NCI-H526 (cell line): Measurements from ENCODE around the gene DIMT1.

Source experiments
- DNase-seq, 2 experiments: peaks; one replicate each; lab custom pipeline; 2025; lab: John Stamatoyannopoulos, UW

Gene DIMT1

DNA sequence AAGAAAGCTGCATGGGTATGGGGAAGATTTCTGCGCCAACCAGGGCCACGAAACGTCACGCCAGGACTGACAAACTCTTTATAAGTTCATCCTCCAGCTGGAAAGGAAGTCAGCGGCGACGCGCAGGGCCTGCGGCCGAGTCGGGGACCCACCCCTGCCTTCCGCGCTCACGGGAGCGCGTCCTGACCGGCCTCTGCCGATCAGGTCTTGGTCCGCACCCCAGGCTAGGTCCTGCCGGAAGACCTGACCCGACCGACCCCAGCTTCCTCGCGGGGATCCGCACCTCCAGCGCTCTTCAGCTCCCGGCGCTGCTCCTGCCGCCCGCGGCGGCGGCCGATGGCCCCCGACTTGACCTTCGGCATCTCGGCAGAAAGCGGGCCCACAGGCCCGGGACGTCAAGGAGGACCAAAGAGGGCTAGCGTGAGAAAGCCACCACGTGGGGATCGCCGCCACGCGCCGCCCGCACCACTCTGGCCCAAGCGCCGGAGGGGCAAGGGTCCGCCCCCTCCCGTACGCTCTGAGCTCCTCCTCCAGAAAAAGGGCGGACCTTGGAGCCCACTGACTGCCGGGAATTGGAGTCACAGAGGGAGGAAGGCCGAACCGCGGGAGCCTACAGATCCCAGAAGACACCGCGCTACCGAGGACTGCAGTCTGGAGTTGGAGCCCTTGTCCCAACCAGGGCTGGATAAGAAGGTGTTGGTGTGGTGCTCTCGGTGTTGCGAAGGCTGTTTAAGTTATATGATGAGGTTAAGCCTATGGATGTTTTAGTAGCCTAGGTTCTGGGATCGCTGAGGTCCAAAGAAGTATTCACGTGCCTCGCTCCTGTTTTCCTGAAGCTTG lies at the start of gene DIMT1:
DIMT1 (minus strand) TSS at position 495 of the 840 bp plus-strand sequence; CDS start at position 362, 133 bp downstream.
- peak; percentile 91 to 94 for DNase-seq

DNA sequence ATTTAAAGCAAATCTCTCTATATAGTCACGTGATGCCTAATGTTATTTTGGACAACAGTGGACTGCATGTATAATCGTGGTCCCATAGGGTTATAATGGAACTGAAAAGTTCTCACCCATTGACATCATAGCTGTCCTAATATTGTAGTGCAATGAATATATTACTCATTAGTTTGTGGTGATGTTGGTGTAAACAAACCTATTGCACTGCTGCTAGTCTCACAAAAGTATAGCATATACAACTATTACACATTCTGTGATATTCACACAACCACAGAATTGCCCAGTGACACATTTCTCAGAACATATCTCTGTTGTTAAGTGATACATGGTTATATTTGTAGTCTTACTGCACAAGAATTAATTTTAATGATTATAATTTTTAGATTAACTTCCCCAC lies 46.6 kb upstream of the DIMT1 start:
- no peak for DNase-seq

DNA sequence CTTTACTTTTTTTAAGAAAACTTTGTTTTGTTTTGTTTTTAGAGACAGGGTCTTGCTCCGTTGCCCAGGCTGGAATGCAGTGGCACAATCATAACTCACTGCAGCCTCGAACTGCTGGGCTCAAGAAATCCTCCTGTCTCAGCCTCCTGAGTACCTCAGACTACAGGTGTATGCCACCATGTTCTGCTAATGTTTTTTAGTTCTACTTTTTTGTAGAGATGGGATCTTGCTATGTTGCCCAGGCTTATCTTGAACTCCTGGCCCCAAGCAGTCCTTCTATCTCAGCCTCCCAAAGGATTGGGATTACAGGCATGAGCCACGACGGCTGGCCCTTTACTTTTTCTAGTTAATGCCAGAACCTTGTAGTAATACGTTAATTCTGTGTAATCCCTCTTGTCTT lies 44.8 kb upstream of the DIMT1 start:
- DNase-seq: no peak

DNA sequence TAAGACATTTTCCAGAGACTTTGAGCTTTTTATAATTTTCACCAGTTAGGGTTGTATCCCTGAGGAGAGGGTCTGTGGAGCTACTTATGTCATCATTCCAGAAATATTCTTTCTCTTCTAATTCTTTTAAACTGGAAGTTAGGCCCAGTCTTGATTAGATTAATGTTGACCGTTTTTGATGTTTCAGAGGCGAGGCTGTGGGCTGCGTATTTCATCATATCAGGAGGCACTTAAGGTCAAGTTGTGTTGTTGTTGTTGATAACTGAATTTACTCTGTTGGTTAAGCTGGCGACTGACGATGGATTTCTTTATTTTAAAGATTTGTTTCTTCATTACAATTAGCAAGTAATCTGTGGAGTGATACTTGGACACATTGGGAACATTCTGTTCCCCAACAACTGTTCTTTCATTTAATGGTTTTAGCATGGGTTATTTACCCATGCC lies 28.9 kb upstream of the DIMT1 start:
- DNase-seq: no peak

DNA sequence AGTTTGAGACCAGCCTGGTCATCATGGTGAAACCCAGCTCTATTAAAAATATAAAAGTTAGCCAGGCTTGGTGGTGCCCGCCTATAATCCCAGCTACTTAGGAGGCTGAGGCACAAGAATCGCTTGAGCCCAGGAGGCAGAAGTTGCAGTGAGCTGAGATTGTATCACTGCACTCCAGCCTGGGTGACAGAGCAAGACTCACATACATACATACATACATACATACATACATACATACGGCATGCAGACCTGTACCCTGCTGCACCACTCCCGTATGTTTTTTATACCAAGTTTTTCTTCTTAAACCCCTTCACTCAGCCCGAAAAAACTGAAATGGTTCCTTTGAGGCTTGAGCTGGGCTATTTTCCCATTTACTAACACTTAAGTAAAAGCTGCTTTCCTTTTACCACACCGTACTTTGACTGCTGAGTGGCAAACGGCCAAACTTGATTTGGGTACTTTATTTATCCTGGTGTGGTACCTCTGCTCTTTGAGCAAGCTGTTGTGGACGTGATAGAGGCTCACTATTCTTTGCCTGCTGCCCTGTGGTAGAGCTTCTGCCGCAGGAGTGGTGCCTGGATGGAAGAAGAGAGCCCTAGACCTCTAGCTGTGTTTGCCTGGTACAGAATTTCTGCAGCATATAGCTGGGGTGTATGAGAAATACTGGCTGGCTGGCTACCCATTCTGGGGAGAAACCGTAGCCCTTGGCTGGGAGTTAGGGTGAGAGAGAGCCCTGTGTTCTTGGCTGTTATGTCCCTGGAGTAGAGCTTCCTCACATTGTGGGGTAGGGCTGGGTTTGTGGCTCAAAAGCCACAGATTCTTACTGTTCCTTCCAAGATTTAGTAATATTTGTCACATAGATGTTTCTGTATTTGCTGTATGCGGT lies 28.3 kb upstream of the DIMT1 start:
- DNase-seq: no peak

DNA sequence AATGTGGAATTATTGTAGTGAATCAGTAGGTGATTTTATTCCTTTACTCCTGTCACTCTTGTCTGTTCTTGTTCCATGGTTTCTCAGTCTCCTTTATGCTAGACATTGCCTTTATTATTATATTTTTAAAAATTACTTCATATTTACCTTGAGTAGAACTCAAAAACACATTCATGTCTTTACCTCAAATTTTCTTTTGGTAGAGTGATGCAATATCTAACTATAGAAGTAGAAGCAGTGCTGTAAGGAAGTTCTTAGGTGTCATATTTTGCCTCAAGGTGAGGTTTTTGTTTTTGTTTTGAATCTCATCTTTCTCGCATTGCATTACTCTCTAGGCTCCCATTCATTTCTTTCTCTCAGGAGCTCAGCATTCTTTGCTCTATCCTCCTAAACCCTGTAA lies 21.1 kb upstream of the DIMT1 start:
- DNase-seq: no peak

DNA sequence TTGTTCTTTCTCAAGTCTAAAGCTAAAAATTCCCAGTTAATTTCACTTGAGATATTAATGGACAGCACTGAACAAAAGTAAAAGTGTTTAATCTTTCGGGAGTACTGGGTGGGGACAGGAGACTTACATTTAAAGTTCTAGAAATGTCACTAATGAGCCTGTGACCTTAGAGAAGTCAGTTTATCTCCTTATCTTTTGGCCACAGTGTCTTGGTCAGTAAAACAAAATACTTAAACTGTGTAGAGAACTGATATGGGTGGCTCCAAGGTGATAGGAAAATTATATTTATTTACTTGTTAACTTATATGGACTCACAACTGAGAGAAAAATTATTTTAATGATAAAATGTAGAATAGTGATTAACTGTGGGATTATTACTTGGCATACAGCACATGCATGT lies 17.7 kb upstream of the DIMT1 start:
- DNase-seq: no peak

DNA sequence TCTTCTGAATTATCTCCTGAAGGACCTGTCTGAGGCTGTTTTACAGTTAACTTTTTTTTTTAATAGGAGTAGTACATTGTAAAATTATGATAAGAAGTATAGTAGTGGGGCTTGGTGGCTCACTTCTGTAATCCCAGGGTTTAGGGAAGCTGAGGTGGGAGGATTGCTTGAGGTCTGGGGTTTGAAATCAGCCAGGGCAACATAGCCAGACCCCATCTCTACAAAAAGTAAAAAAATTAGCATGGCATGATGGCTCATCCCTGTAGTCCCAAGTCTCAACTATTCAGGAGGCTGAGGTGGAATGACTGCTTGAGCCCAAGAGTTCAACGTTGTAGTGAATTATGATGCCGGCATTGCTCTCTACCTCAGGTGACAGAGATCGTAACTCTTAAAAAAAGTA lies 15.9 kb upstream of the DIMT1 start:
- DNase-seq: no peak

DNA sequence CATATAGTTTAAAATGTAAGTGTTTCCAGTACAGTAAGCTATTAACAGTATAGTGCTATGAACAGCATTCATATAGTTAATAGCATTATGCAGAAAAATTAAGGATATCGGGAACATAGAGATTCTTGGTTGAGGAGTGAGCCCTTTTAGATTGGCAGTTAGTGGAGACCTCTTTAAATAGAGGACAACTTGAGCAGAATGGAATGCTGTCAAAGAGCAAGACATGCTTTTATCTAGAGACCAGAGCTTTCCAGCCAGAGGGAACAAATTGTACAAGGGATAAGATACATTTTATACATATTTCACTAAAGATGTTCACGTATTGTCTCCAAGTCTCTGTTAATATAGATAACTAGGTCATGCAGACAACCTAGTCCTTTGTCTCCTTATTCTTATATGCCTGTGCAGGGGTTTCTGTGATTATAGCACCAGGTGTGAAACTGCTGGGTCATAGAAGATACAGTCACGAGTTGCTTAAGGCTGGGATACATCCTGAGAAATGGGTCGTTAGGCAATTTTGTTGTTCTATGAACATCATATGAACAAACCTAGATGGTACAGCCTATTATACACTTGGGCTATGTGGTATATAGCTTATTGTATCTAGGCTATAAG lies 14.9 kb upstream of the DIMT1 start:
- DNase-seq: no peak

DNA sequence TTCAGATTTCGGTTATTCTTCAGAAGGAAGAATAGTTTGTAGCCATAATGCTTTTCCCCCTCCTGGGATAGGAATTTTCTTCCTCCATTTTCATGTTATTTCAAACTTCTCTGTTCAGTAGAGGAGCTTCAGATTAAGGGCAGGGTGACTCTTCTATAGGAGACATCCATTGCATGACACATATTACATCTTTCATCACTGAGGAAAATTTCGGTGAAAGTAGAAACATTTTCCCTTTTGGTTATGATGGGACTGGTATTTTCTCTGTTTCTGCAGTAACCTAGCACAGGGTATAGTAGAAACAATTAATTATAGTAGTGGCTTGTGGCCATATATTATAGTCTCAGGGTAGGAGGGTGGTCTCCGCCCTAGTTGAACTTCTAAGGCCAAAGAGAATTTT lies 10.0 kb upstream of the DIMT1 start:
- no peak for DNase-seq

DNA sequence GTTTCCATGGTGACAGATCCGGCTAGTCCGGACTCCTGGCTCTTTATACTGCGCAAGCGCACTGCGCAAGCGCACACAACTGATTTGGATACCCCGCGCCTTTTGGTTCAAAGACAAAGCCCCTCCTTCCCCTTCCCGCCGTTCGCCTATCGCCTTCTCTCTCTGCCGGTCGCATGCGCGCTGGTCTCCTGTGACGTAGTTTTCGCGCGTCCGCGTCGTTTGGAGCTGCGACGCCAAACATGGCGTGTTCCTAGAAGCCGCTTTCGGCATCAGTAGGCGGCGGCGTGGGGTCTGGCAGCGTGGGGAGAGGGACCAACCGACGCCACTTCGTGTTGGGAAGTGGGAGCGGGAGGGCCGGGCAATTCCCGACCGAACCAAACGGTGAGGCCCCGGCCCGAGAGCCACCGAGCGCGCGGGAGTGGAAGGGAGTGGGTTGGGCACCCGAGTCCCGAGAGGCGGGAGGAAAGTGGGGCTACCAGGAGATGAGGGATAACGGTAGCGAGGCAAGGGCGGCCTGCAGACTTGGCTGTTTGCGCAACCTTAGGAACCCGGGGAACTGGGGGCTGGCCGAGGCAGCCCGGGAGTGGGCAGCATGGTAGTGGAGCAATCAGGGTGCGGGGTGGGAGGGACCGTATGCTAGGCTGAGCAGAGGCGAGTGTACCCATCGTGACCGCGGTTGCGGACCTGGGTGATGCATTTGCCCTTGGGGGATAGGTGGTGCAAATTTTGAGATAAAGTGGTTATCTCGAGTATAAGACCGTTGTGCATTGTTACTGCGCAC lies 9.0 kb upstream of the DIMT1 start, which contains the start of gene IPO11:
IPO11 (plus strand) TSS at position 215 of the 781 bp plus-strand sequence. CDS start 24,517 bp downstream, outside the sequence.
- peak; percentile 95 to 98 for DNase-seq

DNA sequence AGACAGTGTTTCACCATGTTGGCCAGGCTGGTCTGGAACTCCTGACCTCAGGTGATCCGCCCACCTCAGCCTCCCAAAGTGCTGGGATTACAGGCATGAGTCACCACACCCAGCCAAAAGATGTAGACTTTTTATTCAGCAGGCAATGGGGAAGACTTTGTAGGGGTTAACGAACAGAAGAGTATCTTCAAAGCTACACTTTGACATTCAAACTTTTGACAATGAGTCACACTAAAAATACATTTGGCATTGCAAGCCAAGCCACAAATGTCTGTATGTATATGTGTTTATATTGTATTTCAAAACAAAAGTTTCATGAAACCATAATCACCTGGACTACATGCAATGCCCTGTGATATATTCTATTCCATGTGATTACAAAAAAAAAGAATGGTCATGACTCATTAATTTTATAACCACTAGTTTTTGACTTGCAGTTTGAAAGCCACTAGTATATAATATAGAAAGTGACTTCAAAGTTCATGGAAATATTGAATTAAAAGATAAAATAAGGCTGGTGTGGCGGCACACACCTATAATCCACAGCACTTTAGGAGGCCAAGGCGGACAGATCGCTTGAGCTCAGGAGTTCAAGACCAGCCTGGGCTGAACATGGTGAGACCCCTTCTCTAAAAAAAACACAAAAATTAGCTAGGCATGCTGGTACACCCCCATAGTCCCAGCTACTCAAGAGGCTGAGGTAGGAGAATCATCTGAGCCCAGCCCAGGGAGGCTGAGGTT lies 8.3 kb downstream of the DIMT1 start:
- no peak for DNase-seq

DNA sequence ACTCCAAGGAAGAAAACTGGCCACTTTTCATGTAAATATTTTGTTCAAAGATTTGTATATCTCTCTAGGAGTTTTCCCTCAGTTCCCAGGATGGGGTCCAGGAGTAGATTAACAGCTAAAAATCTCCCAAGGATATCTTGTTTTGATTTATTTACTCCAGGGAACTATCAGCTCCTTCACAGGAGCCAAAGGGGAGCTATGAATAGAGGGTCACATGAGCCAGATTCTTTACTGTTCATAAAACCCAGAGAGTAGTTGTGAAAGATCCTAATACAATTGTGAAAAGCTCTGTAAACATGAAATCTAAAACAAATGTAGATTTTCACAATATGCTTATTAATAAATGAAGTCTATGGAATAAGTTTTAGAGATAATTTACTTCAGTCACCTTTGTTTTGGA lies 16.9 kb downstream of the DIMT1 start:
- no peak for DNase-seq

DNA sequence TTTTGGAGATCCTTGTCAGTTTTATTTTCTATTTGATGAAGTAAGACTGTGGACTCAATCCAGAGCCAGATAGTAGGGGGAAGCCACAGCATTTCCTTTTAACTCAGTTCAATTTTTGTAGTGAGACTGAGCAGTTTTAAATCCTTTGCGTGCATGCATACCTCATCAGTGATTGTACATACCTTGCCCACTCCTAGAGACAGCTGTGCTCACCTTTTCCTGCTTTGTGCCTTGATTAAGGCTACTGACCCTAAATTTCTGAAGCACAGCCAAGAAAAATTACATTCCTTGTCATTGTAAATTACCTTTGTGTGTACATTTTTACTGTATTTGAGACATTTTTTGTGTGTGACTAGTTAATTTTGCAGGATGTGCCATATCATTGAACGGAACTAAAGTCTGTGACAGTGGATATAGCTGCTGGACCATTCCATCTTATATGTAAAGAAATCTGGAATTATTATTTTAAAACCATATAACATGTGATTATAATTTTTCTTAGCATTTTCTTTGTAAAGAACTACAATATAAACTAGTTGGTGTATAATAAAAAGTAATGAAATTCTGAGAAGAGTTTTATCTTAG lies 17.8 kb downstream of the DIMT1 start:
- no peak for DNase-seq

DNA sequence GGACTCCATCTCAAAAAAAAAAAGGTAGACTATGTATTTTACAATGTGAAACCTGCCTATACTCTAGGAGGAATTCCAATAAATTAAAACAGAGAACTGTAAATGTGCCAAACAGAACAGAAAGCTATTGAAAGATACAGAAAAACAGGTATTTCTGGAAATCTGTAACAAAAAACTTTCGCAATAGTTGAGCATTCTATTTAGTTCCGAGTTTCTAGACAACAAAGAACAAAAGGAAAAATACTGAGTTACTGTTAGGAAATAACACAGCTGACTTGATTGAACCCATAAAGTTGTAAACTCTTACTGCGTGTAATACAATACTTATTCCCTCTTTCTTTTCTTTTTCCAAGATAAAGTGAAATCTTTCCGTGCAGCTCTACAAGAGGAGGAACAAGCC lies 18.6 kb downstream of the DIMT1 start:
- no peak for DNase-seq

DNA sequence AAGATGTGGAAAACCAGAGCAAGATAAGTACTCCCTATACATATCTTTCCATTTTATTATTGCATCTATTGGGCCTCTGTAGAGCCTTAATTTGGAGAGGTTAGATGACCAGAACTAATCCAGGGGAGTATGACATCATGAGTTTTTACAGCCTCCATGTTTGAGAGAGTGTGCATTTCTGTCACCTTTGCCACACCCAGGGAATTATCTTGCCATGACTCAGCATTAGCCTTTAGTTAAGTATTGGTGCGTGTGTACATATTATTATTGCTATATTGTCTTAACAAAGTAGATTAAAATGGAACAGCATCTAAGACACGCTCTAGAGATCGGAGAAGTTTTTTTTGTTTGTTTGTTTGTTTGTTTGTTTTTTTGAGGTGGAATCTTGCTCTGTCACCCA lies 27.6 kb downstream of the DIMT1 start:
- no peak for DNase-seq

DNA sequence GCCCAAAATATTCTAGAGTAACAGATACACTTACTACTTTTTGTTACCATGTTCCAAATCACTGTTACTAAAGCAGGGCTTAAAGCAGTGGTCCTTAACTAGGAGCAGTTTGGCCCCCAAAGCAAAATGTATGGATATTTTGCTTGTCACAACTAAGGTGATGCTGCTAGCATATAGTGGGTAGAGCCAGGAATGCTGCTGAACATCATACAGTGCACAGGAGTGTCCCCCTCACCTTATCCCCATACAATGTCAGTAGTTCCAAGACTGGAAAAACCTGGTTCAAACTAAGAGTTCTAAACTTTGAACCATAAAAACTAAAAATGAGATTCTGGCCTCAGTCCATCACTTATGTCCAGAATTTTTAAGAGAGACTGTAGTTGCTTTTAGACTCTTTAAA lies 28.1 kb downstream of the DIMT1 start:
- no peak for DNase-seq

DNA sequence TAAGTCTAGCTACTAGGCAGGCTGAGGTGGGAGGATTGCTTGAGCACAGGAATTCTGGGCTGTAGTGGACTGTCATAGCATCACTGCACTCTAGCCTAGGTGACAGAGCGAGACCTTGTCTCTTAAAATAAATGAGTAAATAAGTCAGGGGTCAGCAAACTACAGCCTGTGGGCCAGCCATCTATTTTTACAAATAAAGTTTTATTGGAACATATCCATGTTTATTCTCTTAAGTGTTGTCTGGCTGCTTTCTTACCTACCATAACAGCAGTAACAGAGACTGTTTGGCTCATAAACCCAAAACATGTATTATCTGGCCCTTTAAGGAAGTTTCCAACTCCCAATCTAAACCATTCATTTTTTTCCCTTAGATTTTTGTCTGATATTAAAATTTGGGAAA lies 29.6 kb downstream of the DIMT1 start:
- no peak for DNase-seq

DNA sequence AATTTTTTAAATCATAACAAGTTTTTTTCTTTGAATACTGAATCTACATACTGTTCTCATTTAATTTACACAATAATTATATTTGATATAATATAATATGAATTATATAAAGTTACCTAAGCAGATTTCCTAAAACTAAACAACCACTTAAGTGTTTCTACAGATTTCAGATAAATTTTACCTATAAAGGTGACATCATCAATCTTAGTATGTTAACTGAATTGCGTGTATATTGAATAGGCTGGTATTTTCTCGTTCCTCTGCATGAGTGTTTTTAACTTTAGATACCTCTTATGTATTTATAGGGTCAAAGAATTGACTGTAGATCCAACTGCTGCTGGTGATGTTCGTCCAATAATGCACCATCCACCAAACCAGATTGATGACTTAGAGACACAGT lies 30.3 kb downstream of the DIMT1 start:
- DNase-seq: no peak

DNA sequence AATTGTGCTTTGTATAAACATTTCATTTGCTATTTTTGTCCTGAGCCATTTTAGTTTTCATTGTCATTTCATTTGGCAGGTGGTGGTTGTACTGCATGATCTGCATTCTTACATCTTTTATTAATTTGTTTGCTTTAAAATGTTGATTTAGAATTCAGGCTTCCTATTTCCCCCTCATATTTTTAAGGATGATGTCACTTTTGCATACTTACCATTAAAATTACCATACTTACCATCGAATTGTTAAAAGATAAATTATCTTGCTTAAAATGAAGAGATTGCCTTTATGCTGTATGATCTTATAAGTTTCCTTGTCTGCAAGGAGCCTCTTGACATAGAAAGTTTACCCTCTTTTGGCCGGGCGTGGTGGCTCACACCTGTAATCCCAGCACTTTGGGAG lies 31.1 kb downstream of the DIMT1 start:
- no peak for DNase-seq

DNA sequence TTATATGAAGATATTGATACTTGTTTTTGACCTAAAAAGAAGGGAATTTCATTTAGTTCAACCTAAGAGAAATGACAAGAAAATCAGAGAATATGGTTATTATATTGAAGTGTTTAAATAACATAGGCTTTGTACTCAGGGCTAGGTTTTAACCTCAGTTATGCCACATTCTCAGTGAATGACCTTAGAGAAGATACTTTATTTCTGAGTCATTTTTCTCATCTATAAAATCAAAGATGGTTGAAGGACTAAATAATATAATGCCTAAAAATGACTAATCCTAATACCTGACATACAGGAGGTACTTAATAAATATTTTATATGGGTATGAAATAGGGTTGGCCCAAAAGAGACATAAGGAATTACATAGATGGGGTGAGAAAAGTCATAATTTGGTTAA lies 32.3 kb downstream of the DIMT1 start:
- no peak for DNase-seq
